HG02885 (cell line): ENCODE results near the gene NDRG2.

Source experiments
- ATAC-seq: cut with Tn5 transposase; IDR thresholded peaks from one replicate; pipeline ENCODE4 v1.9.1; 2021; ENCODE audit warnings: mild to moderate bottlenecking; ENCODE audit not compliant: unreplicated experiment, poor library complexity

The NDRG2 gene

DNA sequence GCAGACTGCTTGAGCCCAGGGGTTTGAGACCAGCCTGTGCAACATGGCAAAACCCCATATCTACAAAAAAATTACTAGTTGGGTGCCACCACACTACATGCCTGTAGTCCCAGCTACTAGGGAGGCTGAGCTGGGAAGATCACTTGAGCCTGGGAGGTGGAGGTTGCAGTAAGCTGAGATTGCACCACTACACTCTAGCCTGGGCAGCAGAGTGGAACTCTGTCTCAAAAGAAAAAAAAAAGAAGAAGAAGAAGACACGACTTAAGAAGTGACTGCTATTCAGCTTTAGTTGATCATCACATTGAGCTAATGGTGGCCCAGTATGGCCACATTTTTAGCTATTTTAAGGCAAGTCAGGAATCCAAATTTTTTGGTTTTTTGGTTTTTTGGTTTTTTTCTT, 44.0 kb downstream of the NDRG2 start:
- ATAC-seq = no peak

DNA sequence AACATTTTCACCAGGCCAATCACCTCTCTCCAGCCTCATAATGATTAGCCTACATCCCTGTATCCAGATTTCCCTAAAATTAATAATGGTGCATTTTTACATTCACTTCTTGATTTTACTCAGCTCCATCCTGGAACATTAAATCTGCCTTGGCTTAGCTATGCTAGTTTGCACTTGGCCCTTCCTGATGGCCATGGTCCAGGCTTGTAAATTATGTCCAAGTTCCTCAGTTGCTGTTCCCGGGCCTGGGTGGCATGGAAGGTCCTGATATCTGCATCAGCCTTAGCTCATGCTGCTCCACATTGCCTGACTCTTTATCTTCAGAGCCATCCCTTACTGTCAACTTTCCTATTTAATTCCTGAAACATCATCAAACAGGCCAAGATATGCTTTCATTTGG, 46.2 kb downstream of the NDRG2 start:
- ATAC-seq = no peak

DNA sequence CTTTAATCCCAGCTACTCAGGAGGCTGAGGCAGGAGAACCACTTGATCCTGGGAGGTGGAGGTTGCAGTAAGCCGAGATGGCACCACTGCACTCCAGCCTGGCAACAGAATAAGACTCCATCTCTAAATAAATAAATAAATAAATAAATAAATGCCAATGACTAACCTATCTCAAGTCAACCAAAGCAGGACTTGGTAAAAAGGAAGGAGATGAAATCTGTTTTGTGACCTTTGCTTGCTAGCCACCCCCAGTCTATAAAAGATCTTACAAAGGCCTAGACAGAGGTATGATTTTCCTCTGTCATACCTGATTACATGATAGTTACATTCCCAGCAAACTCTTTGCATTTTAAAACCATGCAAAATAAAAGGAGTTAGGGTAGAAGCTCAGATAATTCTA, 48.6 kb downstream of the NDRG2 start:
- no peak for ATAC-seq

DNA sequence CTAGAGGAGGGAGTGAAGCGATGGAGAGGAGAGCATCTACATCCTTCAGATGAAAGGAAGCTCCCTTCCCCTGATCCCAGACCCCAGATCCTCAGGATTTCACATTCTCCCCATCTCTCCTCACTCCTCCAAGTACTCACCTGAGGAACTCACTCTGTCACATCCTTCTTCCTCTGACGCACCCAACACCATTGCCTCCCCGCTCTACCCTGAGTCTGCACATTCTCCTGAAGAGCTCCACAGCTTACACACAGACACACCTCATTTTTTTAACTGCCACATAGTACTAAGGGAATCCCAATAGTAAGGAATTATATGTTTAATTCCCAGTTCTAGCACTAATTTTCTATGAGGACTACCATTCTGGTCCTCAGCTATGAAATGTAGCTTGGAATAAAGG, 51.4 kb downstream of the NDRG2 start:
- ATAC-seq = no peak

- ATAC-seq = no peak
Observed at GRCh38 chr14:20971705-20972021, 53.2 kb downstream of the NDRG2 start.

DNA sequence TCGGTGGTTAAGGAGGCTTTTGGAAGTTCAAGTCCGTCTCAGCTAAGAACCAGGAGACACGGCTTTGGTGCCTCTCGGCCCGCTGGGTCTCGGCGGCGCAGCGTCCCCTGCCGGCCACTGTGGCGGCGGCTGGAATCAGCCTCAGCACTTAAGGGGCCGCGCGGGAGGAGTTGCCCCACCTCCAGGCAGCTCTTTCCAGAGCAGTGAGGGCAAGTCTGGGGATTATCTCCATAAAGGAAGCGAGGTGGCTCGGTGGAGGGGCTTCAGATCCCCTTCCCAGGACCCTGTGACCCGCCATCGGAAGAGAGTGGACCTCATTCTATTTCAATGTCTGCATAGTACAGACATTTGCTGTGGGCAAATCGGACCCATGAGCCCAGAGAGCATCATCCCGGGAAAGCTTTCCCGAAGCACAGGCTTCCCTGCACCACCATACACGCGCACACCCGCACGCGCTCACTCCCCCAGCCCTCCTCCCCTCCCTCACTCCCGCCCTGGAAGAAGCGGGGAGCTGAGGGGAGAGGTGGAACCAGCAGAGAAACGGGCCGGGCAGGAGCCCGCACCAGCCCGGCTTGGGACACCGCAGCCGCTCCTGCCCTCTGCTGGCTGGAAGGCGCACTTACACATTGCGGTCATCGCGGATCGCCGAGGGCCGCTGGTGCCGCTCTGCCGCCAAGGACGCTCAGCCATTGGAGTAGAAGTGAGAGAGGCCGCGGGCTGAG, 53.7 kb downstream of the NDRG2 start:
- peak; percentile 94 for ATAC-seq

DNA sequence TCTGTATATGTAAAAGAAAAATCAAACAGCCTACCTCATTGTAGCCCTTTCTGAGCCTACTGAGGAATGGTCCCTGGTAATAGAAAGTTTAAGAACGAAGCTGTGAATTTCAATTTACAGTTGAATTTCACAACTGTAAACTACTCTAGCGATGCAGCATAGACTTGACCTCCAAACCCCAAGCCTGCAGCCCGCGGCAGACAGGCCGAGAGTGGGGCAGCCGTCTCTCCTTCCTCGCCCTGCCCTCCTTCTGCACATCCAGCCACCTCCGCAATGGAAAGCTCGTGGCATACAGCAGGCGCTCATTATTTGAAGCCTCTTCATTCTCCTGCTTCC, 54.2 kb downstream of the NDRG2 start:
- peak; percentile 18 for ATAC-seq

- ATAC-seq = no peak
Observed at GRCh38 chr14:20969336-20969735, 55.5 kb downstream of the NDRG2 start.
